K562 (cell line): Measurements from ENCODE around the gene BAIAP3. TPM values are rescaled to one million over a fixed set of nuclear protein-coding genes. Genes with fewer than 3 reads are reported as not detected.

Experiments used
- CBX1 ChIP-seq: sonication (generic); IDR thresholded peaks from 2 replicates; pipeline ENCODE4 v1.6.1; 2016; ENCODE audit warnings: antibody characterized with exemption, low read depth, mild to moderate bottlenecking
- CXXC5 ChIP-seq: fragments of 250-450 bp; sonication (Bioruptor Pico); IDR thresholded peaks from 2 replicates; pipeline ENCODE4 v1.8.0; 2022; ENCODE audit warnings: inconsistent platforms, mild to moderate bottlenecking, moderate library complexity
- ILK ChIP-seq: fragments of 450-650 bp; IDR thresholded peaks from 2 replicates; pipeline ENCODE4 v1.6.1; 2016; ENCODE audit warnings: missing genetic modification characterization, low read depth, mild to moderate bottlenecking, missing compliant biosample characterization, moderate library complexity, borderline replicate concordance
- JUN ChIP-seq, 2 experiments: sonication (generic) in 1 of 2; formaldehyde crosslinking in 1 of 2; IDR thresholded peaks; 2 replicates each; pipeline versions ENCODE4 v1.6.1 to v1.8.0; 2012 to 2022; ENCODE audit warnings: borderline replicate concordance in 2 of 2, mild to moderate bottlenecking in 2 of 2, improper control_type of control experiment in 1 of 2, low read depth in 1 of 2, low read length in 1 of 2, missing genetic modification reagents in 1 of 2
- JUND ChIP-seq, 2 experiments: IDR thresholded peaks; 2 replicates in 1 of 2; 3 replicates in 1 of 2; pipeline ENCODE4 v1.6.1; 2011; ENCODE audit warnings: borderline replicate concordance in 2 of 2, low read depth in 2 of 2, low read length in 2 of 2, improper control_type of control experiment in 1 of 2, missing biosample characterization in 1 of 2, missing genetic modification characterization in 1 of 2, missing genetic modification reagents in 1 of 2
- NONO ChIP-seq, 2 experiments: fragments of 200-400 bp in 1 of 2; fragments of 450-650 bp in 1 of 2; formaldehyde crosslinking in 1 of 2; IDR thresholded peaks; 2 replicates each; pipeline ENCODE4 v1.6.1; 2017; ENCODE audit warnings: low read depth in 2 of 2, mild to moderate bottlenecking in 2 of 2, moderate library complexity in 2 of 2, low read length in 1 of 2
- SNRNP70 ChIP-seq: fragments of 200-400 bp; formaldehyde crosslinking; optimal IDR thresholded peaks from 2 replicates; pipeline ENCODE3; 2017; ENCODE audit warnings: low read depth, low read length
- SREBF2 ChIP-seq: sonication (generic); formaldehyde crosslinking; IDR thresholded peaks from 2 replicates; pipeline ENCODE4 v1.4.0; 2020; ENCODE audit warnings: mild to moderate bottlenecking, missing genetic modification reagents
- TEAD1 ChIP-seq, 2 experiments: fragments of 450-650 bp in 1 of 2; sonication (generic) in 1 of 2; formaldehyde crosslinking; IDR thresholded peaks; 2 replicates each; pipeline versions ENCODE4 v1.4.0 to v1.8.0; 2020 to 2022; ENCODE audit warnings: mild to moderate bottlenecking in 2 of 2, missing genetic modification reagents in 1 of 2
- ZNF384 ChIP-seq: IDR thresholded peaks from 2 replicates; pipeline ENCODE4 v1.6.1; 2012; ENCODE audit warnings: low read depth, low read length, improper control_type of control experiment
- ZSCAN29 ChIP-seq: fragments of 450-650 bp; IDR thresholded peaks from 2 replicates; pipeline ENCODE4 v1.6.1; 2017
- polyA plus RNA-seq, 8 experiments: library from polyadenylated mRNA; depleted of rRNA in 4 of 8; stranded (reverse) in 5 of 8; unstranded in 3 of 8; fragments of >200 nt; fragmentation: Nextera tagmentation in 2 of 8; fragmentation: Illumina TruSeq in 1 of 8; extraction: Ambion mirVana in 2 of 8; extraction: Trizol in 1 of 8; gene quantifications; 2 replicates each; pipeline versions ENCODE4 v1.2.1 to v1.2.3, GENCODE V29; 2011 to 2014; ENCODE audit warnings: inconsistent platforms in 1 of 8, missing spikeins in 1 of 8
- total RNA-seq, 7 experiments: library from RNA; depleted of rRNA in 6 of 7; stranded (reverse); fragments of >200 nt in 6 of 7; fragmentation: Illumina TruSeq in 2 of 7; extraction: Trizol in 2 of 7; gene quantifications; 2 replicates each; pipeline versions ENCODE4 v1.2.1 to v1.2.3, GENCODE V29; 2011 to 2021; ENCODE audit warnings: low replicate concordance in 1 of 7
- TF ChIP-seq, protein P1 (sequence below): fragments of 450-650 bp; IDR thresholded peaks from 2 replicates; pipeline ENCODE4 v1.6.1; 2016; ENCODE audit warnings: borderline replicate concordance
- TF ChIP-seq, protein P2 (sequence below): sonication (generic); formaldehyde crosslinking; IDR thresholded peaks from 2 replicates; pipeline ENCODE4 v1.8.0; 2023; ENCODE audit warnings: mild to moderate bottlenecking, missing genetic modification reagents
- TF ChIP-seq, protein P3 (sequence below): sonication (generic); formaldehyde crosslinking; IDR thresholded peaks from 2 replicates; pipeline ENCODE4 v1.8.1; 2022; ENCODE audit warnings: missing genetic modification reagents
- TF ChIP-seq, protein P4 (sequence below), 2 experiments: fragments of 450-650 bp; IDR thresholded peaks; 2 replicates each; pipeline ENCODE4 v1.6.1; 2018; ENCODE audit warnings: mild to moderate bottlenecking in 2 of 2, low read depth in 1 of 2; ENCODE audit not compliant: partially characterized antibody in 2 of 2

The BAIAP3 gene
- total and polyA plus RNA-seq, 9 of the 15 experiments (the other 6 are each of a cell fraction or from before 2014, with no cell fraction given): 0.03 to 4.5 (median 0.57) TPM; not detected in 1

DNA sequence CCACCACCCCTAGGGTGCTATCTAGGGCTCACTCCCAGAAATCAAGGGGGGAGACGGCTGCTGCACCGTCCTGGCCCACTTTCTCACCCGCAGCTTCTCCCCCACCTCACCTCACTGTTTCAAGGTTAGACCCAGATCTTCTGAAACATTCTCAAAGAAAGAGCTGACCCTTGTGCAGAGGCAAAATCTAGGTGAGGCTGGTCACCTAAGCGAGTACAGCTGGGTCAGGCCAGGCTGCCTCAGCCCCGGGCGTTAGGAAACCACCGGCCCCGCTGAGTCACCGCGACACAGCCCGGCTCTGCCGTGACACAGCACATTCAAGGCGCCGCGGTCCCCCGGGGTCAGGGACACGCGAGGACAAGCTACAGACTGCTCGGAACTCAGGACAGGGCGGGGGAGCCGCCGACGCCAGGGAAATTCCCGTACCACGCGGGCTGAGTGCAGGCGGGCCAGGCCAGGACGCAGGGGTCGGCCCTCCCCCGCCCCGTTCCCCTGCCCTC, 45.4 kb downstream of the BAIAP3 start (continued):
- TF ChIP-seq TEAD1 (CRISPR knock-in tag; IDR thresholded peaks at IDR 0.05) (peak; percentile 64 to 84), SREBF2 (CRISPR knock-in tag) (0 out of 2 replicates have a peak, but pooled peaks have one; percentile 55), ZSCAN29 (0 out of 2 replicates have a peak, but pooled peaks have one; percentile 2), CBX1 (peak; percentile 80; the same call in 1 of the 2 replicates), SNRNP70 (no peak), CXXC5 (0 out of 2 replicates have a peak, but pooled peaks have one; percentile 60), JUND (IDR thresholded peaks at IDR 0.05; ENCODE audit: borderline replicate concordance, low read depth, low read length) (peak; percentile 95), JUND (tag; IDR thresholded peaks at IDR 0.05; ENCODE audit: borderline replicate concordance, low read depth, low read length) (peak; percentile 91; the same call in 2 of the 3 replicates), ZNF384 (0 out of 2 replicates have a peak, but pooled peaks have one; percentile 10), NONO (IDR thresholded peaks at IDR 0.05; ENCODE audit: low read depth in 2 of 2, low read length in 1 of 2) (0 out of 4 replicates have a peak, but pooled peaks of 1 of the 2 experiments have one; percentile 43), ILK (tag) (no peak), JUN (IDR thresholded peaks at IDR 0.05; ENCODE audit: borderline replicate concordance, low read depth, low read length) (peak; percentile 77; the same call in 1 of the 2 replicates), JUN (CRISPR knock-in tag; IDR thresholded peaks at IDR 0.05; ENCODE audit: borderline replicate concordance) (no peak)
- TF ChIP-seq, protein P1, sequence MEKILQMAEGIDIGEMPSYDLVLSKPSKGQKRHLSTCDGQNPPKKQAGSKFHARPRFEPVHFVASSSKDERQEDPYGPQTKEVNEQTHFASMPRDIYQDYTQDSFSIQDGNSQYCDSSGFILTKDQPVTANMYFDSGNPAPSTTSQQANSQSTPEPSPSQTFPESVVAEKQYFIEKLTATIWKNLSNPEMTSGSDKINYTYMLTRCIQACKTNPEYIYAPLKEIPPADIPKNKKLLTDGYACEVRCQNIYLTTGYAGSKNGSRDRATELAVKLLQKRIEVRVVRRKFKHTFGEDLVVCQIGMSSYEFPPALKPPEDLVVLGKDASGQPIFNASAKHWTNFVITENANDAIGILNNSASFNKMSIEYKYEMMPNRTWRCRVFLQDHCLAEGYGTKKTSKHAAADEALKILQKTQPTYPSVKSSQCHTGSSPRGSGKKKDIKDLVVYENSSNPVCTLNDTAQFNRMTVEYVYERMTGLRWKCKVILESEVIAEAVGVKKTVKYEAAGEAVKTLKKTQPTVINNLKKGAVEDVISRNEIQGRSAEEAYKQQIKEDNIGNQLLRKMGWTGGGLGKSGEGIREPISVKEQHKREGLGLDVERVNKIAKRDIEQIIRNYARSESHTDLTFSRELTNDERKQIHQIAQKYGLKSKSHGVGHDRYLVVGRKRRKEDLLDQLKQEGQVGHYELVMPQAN: peak; percentile 76; the same call in 1 of the 2 replicates
- TF ChIP-seq, protein P2, sequence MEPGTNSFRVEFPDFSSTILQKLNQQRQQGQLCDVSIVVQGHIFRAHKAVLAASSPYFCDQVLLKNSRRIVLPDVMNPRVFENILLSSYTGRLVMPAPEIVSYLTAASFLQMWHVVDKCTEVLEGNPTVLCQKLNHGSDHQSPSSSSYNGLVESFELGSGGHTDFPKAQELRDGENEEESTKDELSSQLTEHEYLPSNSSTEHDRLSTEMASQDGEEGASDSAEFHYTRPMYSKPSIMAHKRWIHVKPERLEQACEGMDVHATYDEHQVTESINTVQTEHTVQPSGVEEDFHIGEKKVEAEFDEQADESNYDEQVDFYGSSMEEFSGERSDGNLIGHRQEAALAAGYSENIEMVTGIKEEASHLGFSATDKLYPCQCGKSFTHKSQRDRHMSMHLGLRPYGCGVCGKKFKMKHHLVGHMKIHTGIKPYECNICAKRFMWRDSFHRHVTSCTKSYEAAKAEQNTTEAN: 0 out of 2 replicates have a peak, but pooled peaks have one; percentile 64
- TF ChIP-seq, protein P3, sequence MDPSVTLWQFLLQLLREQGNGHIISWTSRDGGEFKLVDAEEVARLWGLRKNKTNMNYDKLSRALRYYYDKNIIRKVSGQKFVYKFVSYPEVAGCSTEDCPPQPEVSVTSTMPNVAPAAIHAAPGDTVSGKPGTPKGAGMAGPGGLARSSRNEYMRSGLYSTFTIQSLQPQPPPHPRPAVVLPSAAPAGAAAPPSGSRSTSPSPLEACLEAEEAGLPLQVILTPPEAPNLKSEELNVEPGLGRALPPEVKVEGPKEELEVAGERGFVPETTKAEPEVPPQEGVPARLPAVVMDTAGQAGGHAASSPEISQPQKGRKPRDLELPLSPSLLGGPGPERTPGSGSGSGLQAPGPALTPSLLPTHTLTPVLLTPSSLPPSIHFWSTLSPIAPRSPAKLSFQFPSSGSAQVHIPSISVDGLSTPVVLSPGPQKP (CRISPR knock-in tag): no peak
- TF ChIP-seq, protein P4, sequence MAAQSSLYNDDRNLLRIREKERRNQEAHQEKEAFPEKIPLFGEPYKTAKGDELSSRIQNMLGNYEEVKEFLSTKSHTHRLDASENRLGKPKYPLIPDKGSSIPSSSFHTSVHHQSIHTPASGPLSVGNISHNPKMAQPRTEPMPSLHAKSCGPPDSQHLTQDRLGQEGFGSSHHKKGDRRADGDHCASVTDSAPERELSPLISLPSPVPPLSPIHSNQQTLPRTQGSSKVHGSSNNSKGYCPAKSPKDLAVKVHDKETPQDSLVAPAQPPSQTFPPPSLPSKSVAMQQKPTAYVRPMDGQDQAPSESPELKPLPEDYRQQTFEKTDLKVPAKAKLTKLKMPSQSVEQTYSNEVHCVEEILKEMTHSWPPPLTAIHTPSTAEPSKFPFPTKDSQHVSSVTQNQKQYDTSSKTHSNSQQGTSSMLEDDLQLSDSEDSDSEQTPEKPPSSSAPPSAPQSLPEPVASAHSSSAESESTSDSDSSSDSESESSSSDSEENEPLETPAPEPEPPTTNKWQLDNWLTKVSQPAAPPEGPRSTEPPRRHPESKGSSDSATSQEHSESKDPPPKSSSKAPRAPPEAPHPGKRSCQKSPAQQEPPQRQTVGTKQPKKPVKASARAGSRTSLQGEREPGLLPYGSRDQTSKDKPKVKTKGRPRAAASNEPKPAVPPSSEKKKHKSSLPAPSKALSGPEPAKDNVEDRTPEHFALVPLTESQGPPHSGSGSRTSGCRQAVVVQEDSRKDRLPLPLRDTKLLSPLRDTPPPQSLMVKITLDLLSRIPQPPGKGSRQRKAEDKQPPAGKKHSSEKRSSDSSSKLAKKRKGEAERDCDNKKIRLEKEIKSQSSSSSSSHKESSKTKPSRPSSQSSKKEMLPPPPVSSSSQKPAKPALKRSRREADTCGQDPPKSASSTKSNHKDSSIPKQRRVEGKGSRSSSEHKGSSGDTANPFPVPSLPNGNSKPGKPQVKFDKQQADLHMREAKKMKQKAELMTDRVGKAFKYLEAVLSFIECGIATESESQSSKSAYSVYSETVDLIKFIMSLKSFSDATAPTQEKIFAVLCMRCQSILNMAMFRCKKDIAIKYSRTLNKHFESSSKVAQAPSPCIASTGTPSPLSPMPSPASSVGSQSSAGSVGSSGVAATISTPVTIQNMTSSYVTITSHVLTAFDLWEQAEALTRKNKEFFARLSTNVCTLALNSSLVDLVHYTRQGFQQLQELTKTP (IDR thresholded peaks at IDR 0.05; ENCODE audit: low read depth in 1 of 2, partially characterized antibody in 2 of 2): peak in 1 of 2 experiments; percentile 54
